ENCODE data around the gene DUT. TPM values are rescaled to one million over a fixed set of nuclear protein-coding genes. Genes with fewer than 3 reads are reported as not detected.

DUT gene
- total RNA-seq, 1 donor from 2014 or later = 81.0 TPM

DNA sequence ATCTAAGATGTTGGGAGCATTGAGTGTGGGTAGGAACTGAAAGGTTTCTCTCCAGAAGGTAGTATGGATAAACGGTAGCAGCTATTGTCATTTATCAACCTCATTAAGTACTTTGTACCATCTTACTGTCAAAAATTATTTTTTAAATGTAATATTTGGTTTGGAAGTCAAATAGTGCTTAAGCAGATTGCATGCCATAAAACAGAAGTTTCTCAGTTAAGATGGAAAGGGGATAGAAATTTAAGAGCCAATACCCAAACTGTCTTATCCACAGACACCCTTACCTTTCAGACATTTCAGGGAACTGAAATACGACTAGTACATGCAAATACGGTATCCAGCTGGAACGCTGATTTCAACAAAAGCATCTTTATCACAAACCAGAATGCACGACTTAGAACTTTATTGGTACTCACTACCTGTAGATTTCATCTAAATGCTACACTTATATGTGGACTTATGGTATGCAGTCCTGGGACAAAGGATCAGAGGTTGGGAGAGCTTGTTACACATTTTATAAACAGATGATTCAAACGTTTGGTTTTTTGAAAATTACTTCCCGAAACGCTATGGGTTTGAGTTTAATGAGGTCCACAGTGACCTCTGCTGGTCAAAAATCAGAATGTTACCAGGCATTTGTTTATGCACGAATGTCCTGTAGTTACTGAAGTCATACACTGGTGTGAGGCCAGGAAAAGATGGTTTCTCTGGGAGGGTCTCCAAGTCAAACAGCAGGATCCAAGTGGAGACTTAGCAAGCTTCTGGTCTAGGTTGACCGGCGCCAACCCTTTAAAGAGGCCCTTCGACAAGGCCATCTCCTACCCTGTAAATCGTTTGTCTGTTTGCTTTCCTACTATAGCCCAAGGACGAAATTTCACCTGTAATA is 45.7 kb upstream of the DUT start:
- H3K4me3 Mint-ChIP-seq (ENCODE audit: unreplicated experiment) = peak overlapping the region; percentile 66
- H3K27ac Mint-ChIP-seq (ENCODE audit: unreplicated experiment) = no peak overlapping the region
- H3K4me1 Mint-ChIP-seq (ENCODE audit: unreplicated experiment) = no peaks in the 10 kb centered on the region
- DNase-seq (ENCODE audit: extremely low spot score, unreplicated experiment) = no peak
- no peaks in the 10 kb centered on the region for H3K36me3 Mint-ChIP-seq (ENCODE audit: unreplicated experiment)
- peak; percentile 81 for TF ChIP-seq CTCF (IDR thresholded peaks at IDR 0.05)
- no peaks in the 10 kb centered on the region for H3K9me3 Mint-ChIP-seq (ENCODE audit: unreplicated experiment)
- H3K27me3 Mint-ChIP-seq (ENCODE audit: unreplicated experiment) = peaks cover 24% of the 10 kb centered on the region

GRCh38 chr15:48289628-48290027 is 41.6 kb upstream of the DUT start:
- peaks cover 13% of the 10 kb centered on the region for H3K27me3 Mint-ChIP-seq (ENCODE audit: unreplicated experiment)
- H3K4me1 Mint-ChIP-seq (ENCODE audit: unreplicated experiment) = no peaks in the 10 kb centered on the region
- no peaks in the 10 kb centered on the region for H3K9me3 Mint-ChIP-seq (ENCODE audit: unreplicated experiment)
- DNase-seq (ENCODE audit: extremely low spot score, unreplicated experiment) = no peak
- no peaks in the 10 kb centered on the region for H3K36me3 Mint-ChIP-seq (ENCODE audit: unreplicated experiment)
- no peak overlapping the region for H3K4me3 Mint-ChIP-seq (ENCODE audit: unreplicated experiment)
- no peak overlapping the region for H3K27ac Mint-ChIP-seq (ENCODE audit: unreplicated experiment)
- TF ChIP-seq CTCF (IDR thresholded peaks at IDR 0.05) = no peak

DNA sequence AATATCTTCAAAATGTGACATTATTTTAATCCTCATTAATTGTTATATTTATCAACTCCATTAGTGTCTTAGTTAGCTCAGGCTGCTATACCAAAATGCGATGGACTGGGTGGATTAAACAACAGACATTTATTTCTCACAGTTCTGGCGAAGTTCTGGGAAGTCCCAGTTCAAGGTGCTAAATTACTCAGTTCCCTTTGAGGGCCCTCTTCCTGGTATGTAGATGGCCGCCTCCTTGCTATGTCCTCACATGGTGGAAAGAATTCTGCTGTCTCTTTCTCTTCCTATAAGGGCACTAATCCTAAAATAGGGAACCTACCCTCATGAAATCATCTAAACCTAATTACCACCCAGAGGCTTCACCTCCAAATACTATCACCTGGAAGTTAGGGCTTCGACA is 38.8 kb upstream of the DUT start:
- Mint-ChIP-seq H3K9me3 (ENCODE audit: unreplicated experiment) (no peaks in the 10 kb centered on the region), H3K4me1 (ENCODE audit: unreplicated experiment) (no peaks in the 10 kb centered on the region), H3K36me3 (ENCODE audit: unreplicated experiment) (no peaks in the 10 kb centered on the region), H3K4me3 (ENCODE audit: unreplicated experiment) (no peak overlapping the region), H3K27me3 (ENCODE audit: unreplicated experiment) (peaks cover 27% of the 10 kb centered on the region), H3K27ac (ENCODE audit: unreplicated experiment) (no peak overlapping the region)
- no peak for DNase-seq (ENCODE audit: extremely low spot score, unreplicated experiment)
- no peak for TF ChIP-seq CTCF (IDR thresholded peaks at IDR 0.05)

DNA sequence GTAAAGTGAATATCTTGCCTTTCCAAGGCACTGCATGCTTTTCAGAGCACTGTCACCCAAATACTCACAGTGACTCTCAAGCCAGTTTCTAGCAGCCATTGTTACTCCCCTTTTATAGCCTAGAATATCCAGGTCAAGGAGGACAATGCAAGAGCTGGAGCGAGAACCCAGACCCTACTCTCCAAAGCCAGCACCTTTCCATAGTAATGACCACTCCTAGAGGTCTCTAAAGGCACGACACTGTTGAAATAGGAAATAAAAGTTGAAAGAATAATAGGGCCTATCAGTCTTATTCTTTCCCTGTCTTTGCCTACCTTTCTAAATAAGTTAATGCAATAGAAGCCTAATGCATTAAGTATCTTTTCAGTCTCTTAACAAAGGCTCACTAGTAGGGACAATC is 33.6 kb upstream of the DUT start:
- H3K9me3 Mint-ChIP-seq (ENCODE audit: unreplicated experiment) = no peaks in the 10 kb centered on the region
- no peaks in the 10 kb centered on the region for H3K4me1 Mint-ChIP-seq (ENCODE audit: unreplicated experiment)
- H3K27ac Mint-ChIP-seq (ENCODE audit: unreplicated experiment) = no peak overlapping the region
- H3K27me3 Mint-ChIP-seq (ENCODE audit: unreplicated experiment) = peaks cover 35% of the 10 kb centered on the region
- TF ChIP-seq CTCF (IDR thresholded peaks at IDR 0.05) = no peak
- H3K36me3 Mint-ChIP-seq (ENCODE audit: unreplicated experiment) = no peaks in the 10 kb centered on the region
- H3K4me3 Mint-ChIP-seq (ENCODE audit: unreplicated experiment) = no peak overlapping the region
- DNase-seq (ENCODE audit: extremely low spot score, unreplicated experiment) = no peak

DNA sequence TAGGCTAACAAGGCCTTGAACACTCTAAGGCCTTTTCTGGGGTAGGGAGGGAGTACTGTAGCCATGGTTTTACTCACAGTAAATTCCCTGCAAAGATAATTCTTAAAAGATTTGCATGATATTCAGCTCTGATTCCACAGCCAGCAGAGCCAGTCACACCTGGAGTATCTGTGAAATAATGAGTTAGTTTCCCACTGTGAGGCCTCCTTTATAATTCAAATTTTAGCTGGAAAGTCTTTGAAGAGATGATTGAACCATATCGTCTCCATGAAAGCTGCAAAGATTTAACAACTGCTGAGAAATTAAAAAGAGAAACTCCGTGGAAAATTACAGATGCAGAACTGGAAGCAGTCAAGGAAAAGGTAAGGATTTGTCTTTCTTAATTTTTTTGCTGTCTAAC is 32.3 kb upstream of the DUT start:
- DNase-seq (ENCODE audit: extremely low spot score, unreplicated experiment) = no peak
- H3K4me3 Mint-ChIP-seq (ENCODE audit: unreplicated experiment) = no peak overlapping the region
- H3K27ac Mint-ChIP-seq (ENCODE audit: unreplicated experiment) = no peak overlapping the region
- no peaks in the 10 kb centered on the region for H3K4me1 Mint-ChIP-seq (ENCODE audit: unreplicated experiment)
- H3K9me3 Mint-ChIP-seq (ENCODE audit: unreplicated experiment) = no peaks in the 10 kb centered on the region
- TF ChIP-seq CTCF (IDR thresholded peaks at IDR 0.05) = no peak
- no peaks in the 10 kb centered on the region for H3K36me3 Mint-ChIP-seq (ENCODE audit: unreplicated experiment)
- H3K27me3 Mint-ChIP-seq (ENCODE audit: unreplicated experiment) = peaks cover 31% of the 10 kb centered on the region

Measured in osteocyte (in vitro differentiated cells).